HG03432 (cell line): ENCODE measurements around the gene MASP1.

Experiments used
- ATAC-seq: cut with Tn5 transposase; IDR thresholded peaks from one replicate; pipeline ENCODE4 v1.9.1; 2021; ENCODE audit warnings: mild to moderate bottlenecking, moderate library complexity; ENCODE audit not compliant: unreplicated experiment

Gene MASP1, protein sequence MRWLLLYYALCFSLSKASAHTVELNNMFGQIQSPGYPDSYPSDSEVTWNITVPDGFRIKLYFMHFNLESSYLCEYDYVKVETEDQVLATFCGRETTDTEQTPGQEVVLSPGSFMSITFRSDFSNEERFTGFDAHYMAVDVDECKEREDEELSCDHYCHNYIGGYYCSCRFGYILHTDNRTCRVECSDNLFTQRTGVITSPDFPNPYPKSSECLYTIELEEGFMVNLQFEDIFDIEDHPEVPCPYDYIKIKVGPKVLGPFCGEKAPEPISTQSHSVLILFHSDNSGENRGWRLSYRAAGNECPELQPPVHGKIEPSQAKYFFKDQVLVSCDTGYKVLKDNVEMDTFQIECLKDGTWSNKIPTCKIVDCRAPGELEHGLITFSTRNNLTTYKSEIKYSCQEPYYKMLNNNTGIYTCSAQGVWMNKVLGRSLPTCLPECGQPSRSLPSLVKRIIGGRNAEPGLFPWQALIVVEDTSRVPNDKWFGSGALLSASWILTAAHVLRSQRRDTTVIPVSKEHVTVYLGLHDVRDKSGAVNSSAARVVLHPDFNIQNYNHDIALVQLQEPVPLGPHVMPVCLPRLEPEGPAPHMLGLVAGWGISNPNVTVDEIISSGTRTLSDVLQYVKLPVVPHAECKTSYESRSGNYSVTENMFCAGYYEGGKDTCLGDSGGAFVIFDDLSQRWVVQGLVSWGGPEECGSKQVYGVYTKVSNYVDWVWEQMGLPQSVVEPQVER

DNA sequence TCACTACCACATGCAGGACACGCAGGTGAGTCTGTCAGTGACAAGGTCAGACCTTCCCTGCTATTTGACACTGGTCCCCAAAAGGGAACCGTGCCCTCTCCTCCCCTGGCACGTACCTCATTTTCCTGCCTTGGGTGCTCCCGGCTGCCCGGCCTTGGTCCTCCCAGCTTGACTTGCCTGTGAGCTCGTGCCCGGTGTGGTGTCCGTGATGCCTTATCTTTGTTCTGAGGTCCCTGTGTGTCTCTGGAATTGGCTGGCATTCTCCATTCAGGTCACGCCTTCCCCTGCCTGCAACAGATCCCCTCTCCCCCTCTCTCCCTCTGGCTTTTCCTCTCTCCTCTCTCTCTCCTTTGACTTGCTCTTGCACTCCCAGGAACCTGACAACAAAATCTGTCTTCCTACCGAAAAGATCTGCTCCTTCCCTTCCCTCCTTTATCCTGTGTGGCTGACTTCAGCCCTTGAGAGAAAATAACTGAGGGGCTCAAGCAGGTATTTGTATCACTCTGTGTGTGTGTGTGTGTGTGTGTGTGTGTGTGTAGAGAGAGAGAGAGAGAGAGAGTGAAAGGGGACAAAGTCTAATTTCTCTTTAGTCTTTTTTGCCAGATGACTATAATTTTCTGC lies at the start of gene MASP1:
Gene MASP1 (minus strand): TSS at position 226 of the 621 bp plus-strand sequence. CDS start 105 bp downstream, at position 121.
- ATAC-seq, result no peak

GRCh38 chr3:187340578-187340977 lies 49.0 kb upstream of the MASP1 start:
- no peak for ATAC-seq

GRCh38 chr3:187336322-187336721 lies 44.8 kb upstream of the MASP1 start:
- no peak for ATAC-seq

DNA sequence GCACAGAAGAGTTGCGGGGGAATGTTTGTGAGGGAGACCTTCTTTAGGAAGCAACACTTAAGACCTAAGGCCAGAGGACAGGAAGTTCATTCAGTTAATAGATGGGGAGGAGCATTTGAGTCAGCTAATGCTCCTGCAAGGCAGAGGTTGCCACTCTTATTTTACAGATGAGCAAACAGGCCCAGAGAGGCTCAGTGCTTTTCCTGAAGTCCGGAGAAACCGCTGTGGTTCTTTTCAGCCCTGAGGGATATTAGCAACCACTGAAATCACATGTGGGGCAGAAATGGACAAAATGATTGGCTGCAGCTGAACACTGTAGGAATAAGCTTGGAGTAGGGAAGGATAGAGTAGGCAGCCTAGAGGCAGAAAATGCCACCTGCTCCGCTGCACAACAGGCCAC lies 43.4 kb upstream of the MASP1 start:
- ATAC-seq, result no peak

GRCh38 chr3:187328691-187329090 lies 37.2 kb upstream of the MASP1 start:
- no peak for ATAC-seq

GRCh38 chr3:187327845-187328244 lies 36.3 kb upstream of the MASP1 start:
- ATAC-seq, result no peak

- no peak for ATAC-seq
Observed at GRCh38 chr3:187325632-187326031, 34.1 kb upstream of the MASP1 start.

- no peak for ATAC-seq
Observed at GRCh38 chr3:187323091-187323490, 31.6 kb upstream of the MASP1 start.

DNA sequence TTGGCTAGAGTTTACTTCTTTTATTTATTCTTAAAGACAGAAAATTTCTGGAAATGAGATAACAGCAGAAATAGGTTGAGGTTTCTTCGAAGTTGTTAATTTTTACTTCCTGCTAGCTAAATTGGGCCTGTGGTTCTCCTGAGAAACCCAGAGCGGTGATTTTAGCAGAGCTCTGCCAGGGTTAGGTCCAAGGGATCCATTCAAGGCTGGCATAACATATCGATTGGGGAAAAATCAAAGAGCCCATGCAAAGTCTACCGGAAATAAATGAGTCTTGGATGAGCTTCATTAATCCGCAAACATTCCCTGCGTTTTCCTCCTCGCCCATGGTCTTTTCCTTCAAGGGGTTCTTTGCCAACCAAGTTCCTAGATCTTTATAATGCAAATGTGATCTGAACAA lies 30.8 kb upstream of the MASP1 start:
- no peak for ATAC-seq

- ATAC-seq, result no peak
Observed at GRCh38 chr3:187321766-187322165, 30.2 kb upstream of the MASP1 start.

- ATAC-seq, result peak; percentile 87
Observed at GRCh38 chr3:187319699-187320302, 28.3 kb upstream of the MASP1 start.

DNA sequence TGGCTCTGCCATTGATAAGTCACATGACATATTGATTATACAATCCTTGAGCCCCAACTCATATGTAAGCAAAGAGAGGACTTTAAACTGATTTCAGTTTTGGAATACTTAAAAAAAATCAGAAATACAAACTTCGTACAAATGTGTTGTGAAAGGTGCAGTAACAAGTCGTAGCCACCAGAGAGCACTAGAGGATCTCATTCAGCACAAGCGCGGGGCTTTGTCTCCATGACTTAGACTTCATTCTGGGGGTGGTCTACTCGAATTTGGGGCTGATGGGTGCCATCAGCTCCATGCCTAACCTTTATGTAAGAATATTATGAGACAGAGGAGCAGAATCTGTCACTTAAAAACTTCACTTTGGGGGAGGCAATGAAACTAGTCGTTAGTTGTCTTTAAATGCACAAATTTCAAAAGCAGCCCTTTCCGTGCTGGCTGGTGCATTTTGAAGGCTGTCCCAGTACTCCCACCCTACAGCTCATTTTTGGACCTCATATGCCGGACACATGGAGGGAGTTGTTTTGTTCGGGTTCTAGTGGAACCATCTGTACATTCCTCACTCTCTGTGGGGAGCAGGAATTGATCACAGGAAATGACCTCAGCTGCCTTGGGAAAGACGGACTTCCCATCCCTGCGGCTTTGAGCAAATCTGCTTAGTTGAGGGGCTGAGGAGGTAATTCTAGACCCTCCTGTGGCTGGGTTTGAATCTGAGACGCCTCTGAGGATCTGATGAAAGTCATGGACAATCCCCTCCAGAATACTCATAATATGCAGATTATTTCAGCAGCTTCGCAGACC lies 27.5 kb upstream of the MASP1 start:
- ATAC-seq, result peak; percentile 37

DNA sequence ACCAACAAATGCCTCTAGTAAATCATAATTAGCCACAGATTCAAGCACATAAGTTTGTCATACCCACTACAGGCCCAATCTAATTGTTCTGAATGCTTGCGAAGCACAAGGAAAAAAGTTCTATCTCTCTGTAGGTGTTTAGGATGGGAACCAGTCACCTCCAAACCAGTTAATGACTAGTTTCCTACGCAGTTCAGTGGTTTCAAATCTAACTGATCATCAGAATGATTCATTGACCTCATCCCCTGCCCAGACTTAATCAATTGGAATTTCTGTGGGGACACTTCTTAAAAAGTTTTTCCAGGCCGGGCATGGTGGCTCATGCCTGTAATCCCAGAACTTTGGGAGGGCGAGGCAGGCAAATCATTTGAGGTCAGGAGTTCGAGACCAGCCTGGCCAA lies 24.3 kb upstream of the MASP1 start:
- ATAC-seq, result no peak

DNA sequence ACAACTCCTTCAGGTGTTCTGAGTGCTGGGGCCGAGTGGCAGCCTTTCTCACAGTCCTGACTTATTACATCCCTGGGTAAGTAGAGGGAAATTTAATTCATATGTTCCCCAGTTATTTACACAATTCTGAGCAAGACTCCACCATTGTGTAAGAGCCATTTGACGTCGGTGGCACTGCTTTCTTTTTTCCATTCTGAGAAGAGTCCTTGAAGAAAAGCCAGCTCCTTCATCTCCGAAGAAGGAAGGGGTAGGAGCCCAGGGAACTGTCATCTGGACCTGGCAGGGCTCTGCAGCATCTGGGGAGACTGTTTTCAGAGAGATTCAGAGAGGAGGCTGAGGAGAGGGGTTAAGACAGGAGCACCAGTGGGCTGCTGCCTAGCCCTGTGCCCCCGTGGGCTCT lies 22.6 kb upstream of the MASP1 start:
- no peak for ATAC-seq

DNA sequence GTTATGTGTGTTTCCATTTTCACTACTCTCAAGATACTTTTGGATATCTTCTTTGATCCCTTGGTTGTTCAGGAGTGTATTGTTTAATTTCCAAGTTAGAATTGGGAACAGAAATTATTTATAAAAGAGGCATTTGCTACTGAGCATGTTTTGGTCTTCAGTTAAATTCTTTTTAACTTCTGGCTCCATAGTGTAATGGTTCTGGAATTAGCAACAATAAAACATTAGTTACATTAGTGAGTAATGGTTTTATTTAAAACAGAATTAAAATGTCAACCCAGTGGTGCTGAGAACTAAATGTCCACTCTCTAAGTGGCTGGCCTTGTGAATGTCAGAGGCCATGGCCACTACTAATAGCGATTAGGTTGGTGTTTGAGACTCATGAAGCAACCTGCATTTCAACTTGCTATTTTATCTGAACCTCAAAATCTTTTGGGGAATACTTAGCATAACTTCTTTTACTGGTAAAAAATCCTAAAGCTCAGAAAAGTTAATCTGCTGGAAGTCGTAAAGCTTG lies 19.5 kb upstream of the MASP1 start:
- ATAC-seq, result no peak

GRCh38 chr3:187310226-187310625 lies 18.7 kb upstream of the MASP1 start:
- no peak for ATAC-seq

DNA sequence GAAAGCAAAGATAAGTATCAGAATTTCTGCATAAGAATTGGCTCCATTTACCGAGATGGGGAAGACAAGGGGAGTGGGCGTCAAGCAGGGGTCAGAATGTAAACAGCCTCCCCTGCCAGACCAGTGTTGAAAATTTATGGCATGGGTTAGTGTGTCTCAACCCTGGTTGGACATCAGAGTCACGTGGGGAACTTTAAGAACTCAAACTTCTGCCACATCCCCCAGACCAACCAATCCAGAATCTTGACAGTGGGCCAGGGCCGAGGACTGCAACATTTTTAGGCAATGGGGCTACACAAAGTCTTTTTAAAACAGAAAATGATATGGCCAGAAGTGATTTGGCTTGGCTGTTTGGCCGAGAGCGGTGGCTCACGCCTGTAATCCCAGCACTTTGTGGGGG lies 14.3 kb upstream of the MASP1 start:
- no peak for ATAC-seq

DNA sequence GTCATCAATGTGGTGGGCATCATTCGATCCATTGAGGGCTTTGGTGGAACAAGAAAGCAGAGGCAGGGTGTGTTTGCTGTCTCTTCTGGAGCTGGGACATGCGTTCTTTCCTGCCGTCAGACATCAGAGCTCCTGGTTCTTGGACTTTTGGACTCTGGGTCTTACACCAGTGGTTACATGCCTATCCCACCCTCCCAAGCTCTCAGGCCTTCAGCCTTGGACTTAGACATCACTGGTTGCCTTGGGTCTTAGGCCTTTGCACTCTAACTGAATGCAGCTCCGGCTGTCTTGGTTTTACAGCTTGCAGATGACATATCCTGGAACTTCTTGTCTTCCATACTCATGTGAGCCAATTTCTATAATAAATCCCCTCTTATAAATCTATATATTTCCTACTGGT lies 8.1 kb upstream of the MASP1 start:
- ATAC-seq, result no peak

- no peak for ATAC-seq
Observed at GRCh38 chr3:187296911-187297310, 5.4 kb upstream of the MASP1 start.

DNA sequence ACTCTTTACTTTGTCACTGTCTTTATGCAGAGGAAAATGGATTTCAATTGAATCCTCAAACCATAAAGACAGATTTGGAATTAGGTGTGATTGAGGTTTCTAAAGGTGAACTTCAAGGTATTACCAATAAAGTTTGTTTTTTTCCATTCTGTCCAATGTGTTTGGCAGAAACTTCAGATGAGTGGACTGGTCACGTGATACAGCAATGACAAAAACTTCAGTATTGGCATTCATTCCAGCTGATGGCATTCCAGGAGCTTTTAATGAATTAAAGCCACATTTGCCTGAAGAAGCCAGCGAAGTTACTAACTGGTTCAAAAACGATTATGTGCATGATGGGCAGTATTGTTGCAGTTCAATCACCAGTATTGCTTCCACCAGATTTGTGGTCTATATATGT lies 4.5 kb upstream of the MASP1 start:
- no peak for ATAC-seq
